ENCODE measurements around the gene MRPL20.

DNA sequence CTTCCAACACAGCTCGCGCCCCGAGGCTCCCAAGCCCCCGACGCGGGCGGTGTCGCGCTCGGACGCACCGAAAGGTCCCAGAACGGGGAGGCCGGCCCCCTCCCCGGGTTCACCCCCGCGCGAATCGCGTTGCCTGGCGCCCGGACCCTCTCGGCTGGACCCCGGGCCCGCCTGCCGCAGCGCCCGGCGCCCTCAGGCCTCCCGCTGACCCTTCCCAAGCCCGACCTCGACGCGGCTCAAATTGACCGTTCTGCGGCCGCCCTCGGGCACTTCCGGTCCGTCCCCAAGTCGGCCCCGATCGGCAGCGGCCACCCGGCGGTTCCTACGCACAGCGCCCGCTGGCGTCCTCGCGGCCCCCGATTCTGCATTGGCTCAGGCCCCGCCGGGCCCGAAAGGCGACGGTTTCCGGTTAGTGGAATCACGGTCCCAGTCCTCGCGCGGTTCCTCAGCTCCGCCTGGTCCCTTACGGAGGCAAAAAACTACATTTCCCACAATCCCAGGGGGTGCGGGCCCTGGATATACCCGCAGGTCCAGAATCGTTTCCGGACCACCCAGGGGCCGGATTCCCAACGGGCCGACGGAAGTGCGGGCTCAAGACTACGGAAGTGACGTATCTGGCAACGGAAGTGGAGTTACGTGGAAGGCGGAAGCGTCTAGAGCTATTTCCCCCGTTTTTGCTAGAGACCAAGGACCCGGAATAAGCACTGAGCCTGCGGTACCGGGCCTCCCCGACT is 32.0 kb downstream of the MRPL20 start, which contains the start of gene AURKAIP1:
- TF ChIP-seq, protein P1, sequence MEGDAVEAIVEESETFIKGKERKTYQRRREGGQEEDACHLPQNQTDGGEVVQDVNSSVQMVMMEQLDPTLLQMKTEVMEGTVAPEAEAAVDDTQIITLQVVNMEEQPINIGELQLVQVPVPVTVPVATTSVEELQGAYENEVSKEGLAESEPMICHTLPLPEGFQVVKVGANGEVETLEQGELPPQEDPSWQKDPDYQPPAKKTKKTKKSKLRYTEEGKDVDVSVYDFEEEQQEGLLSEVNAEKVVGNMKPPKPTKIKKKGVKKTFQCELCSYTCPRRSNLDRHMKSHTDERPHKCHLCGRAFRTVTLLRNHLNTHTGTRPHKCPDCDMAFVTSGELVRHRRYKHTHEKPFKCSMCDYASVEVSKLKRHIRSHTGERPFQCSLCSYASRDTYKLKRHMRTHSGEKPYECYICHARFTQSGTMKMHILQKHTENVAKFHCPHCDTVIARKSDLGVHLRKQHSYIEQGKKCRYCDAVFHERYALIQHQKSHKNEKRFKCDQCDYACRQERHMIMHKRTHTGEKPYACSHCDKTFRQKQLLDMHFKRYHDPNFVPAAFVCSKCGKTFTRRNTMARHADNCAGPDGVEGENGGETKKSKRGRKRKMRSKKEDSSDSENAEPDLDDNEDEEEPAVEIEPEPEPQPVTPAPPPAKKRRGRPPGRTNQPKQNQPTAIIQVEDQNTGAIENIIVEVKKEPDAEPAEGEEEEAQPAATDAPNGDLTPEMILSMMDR (IDR thresholded peaks at IDR 0.05): peak; percentile 43
- TF ChIP-seq EZH2 (IDR thresholded peaks at IDR 0.05): no peak
- TF ChIP-seq EZH2phosphoT487 (IDR thresholded peaks at IDR 0.05): no peak

Measured in neural progenitor cell (in vitro differentiated cells).